G401.6 (cell line): ENCODE measurements around the gene LRP1-AS.

Source experiments
- FAIRE-seq: peaks from 2 replicates; lab custom pipeline; 2012; peaks lifted over from hg19 to GRCh38; lab: Jason Lieb, UNC

The LRP1-AS gene

GRCh38 chr12:57119294-57120085 lies 27.9 kb downstream of the LRP1-AS start:
- FAIRE-seq, result no peak

- no peak for FAIRE-seq
Observed at GRCh38 chr12:57118711-57119271, 28.6 kb downstream of the LRP1-AS start.

GRCh38 chr12:57116580-57117281 lies 30.7 kb downstream of the LRP1-AS start:
- no peak for FAIRE-seq

GRCh38 chr12:57112492-57113294 lies 34.7 kb downstream of the LRP1-AS start:
- FAIRE-seq, result no peak

GRCh38 chr12:57111031-57111734 lies 36.2 kb downstream of the LRP1-AS start, which contains the start of gene STAT6:
Gene STAT6, minus strand, starts transcription at chr12:57111362. Its CDS starts 3,084 bp downstream, at chr12:57108278.
- FAIRE-seq, result no peak

- no peak for FAIRE-seq
Observed at GRCh38 chr12:57110104-57111030, 37.1 kb downstream of the LRP1-AS start.

GRCh38 chr12:57109207-57110103 lies 38.0 kb downstream of the LRP1-AS start:
- FAIRE-seq, result no peak

GRCh38 chr12:57107456-57108155 lies 39.8 kb downstream of the LRP1-AS start:
- no peak for FAIRE-seq

GRCh38 chr12:57106021-57106708 lies 41.3 kb downstream of the LRP1-AS start:
- no peak for FAIRE-seq

- no peak for FAIRE-seq
Observed at GRCh38 chr12:57105011-57105753, 42.2 kb downstream of the LRP1-AS start.

GRCh38 chr12:57104292-57104910 lies 43.0 kb downstream of the LRP1-AS start:
- FAIRE-seq, result no peak

GRCh38 chr12:57103856-57104255 lies 43.6 kb downstream of the LRP1-AS start:
- no peak for FAIRE-seq

GRCh38 chr12:57101892-57102695 lies 45.3 kb downstream of the LRP1-AS start:
- no peak for FAIRE-seq

GRCh38 chr12:57099766-57100165 lies 47.7 kb downstream of the LRP1-AS start:
- FAIRE-seq, result no peak

- no peak for FAIRE-seq
Observed at GRCh38 chr12:57099047-57099714, 48.2 kb downstream of the LRP1-AS start.

- no peak for FAIRE-seq
Observed at GRCh38 chr12:57098546-57098945, 48.9 kb downstream of the LRP1-AS start.
